ENCODE measurements around the gene TRMU. TPM values are rescaled to one million over a fixed set of nuclear protein-coding genes. Genes with fewer than 3 reads are reported as not detected.

Gene TRMU
- total RNA-seq, 1 experiment from 2014 or later, result 48.8 TPM

DNA sequence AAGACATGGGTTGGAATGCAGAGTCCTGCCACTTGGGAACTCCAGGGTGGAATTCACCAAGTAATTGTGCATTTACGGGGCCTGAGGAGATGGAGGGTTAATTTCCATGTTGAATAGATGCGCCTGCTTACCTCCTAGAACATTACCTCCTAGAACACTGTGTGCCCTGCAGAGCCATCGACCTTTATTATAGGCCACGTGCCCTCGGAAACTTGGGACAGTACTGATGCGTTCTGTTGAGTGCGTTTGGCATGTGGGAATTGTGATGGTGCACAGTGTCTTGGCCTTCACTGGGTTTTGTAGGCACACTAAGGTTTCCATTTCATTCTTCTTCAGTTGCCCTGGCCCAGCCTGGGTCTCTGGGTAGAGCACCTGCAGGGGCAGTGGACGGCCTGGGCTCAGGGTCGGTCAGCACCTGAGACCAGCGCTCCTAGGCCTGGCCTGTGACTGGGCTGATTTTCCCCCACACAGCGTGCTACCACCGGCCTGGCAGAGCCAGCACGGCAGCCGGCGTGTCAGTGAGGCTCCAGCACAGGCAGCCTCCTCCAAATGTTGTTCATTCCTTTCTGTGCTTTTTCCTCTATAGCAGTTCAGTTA lies 12.7 kb downstream of the TRMU start:
- no peaks in the 10 kb centered on the region for H3K27me3 ChIP-seq (ENCODE audit: control insufficient read depth, insufficient read depth, low read length)
- no peak overlapping the region for H3K27ac ChIP-seq (ENCODE audit: low read length)
- BruUV-seq (replicated peaks), result no TSS peak
- ATAC-seq (no peak), DNase-seq (ENCODE audit: low read depth, low spot score) (no peak)
- no peaks in the 10 kb centered on the region for H3K4me1 ChIP-seq (ENCODE audit: control insufficient read depth, insufficient read depth, low read length)
- intact Hi-C loops (cut with micrococcal nuclease; ENCODE audit: unreplicated experiment) (no loop called here), in situ Hi-C loops (cut with HindIII; ENCODE audit: low pct_unique_long_range_greater_than_20kb, low sequenced_read_pairs) (no loop called here)
- POLR2A ChIA-PET, result no interaction called here
- TF ChIP-seq POLR2AphosphoS5 (IDR thresholded peaks at IDR 0.05; ENCODE audit: low read depth, low read length), result no peak
- no peak for TF ChIP-seq TCF7L2 (IDR thresholded peaks at IDR 0.05; ENCODE audit: low read depth, low read length)
- TF ChIP-seq, protein P1, sequence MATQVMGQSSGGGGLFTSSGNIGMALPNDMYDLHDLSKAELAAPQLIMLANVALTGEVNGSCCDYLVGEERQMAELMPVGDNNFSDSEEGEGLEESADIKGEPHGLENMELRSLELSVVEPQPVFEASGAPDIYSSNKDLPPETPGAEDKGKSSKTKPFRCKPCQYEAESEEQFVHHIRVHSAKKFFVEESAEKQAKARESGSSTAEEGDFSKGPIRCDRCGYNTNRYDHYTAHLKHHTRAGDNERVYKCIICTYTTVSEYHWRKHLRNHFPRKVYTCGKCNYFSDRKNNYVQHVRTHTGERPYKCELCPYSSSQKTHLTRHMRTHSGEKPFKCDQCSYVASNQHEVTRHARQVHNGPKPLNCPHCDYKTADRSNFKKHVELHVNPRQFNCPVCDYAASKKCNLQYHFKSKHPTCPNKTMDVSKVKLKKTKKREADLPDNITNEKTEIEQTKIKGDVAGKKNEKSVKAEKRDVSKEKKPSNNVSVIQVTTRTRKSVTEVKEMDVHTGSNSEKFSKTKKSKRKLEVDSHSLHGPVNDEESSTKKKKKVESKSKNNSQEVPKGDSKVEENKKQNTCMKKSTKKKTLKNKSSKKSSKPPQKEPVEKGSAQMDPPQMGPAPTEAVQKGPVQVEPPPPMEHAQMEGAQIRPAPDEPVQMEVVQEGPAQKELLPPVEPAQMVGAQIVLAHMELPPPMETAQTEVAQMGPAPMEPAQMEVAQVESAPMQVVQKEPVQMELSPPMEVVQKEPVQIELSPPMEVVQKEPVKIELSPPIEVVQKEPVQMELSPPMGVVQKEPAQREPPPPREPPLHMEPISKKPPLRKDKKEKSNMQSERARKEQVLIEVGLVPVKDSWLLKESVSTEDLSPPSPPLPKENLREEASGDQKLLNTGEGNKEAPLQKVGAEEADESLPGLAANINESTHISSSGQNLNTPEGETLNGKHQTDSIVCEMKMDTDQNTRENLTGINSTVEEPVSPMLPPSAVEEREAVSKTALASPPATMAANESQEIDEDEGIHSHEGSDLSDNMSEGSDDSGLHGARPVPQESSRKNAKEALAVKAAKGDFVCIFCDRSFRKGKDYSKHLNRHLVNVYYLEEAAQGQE (IDR thresholded peaks at IDR 0.05; ENCODE audit: insufficient read depth in 1 of 2, low read depth in 2 of 2, low read length in 1 of 2), result no peak
- TF ChIP-seq SIN3A (IDR thresholded peaks at IDR 0.05; ENCODE audit: borderline replicate concordance, insufficient read depth, low read depth, low read length), result no peak
- TF ChIP-seq, protein P2, sequence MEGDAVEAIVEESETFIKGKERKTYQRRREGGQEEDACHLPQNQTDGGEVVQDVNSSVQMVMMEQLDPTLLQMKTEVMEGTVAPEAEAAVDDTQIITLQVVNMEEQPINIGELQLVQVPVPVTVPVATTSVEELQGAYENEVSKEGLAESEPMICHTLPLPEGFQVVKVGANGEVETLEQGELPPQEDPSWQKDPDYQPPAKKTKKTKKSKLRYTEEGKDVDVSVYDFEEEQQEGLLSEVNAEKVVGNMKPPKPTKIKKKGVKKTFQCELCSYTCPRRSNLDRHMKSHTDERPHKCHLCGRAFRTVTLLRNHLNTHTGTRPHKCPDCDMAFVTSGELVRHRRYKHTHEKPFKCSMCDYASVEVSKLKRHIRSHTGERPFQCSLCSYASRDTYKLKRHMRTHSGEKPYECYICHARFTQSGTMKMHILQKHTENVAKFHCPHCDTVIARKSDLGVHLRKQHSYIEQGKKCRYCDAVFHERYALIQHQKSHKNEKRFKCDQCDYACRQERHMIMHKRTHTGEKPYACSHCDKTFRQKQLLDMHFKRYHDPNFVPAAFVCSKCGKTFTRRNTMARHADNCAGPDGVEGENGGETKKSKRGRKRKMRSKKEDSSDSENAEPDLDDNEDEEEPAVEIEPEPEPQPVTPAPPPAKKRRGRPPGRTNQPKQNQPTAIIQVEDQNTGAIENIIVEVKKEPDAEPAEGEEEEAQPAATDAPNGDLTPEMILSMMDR (IDR thresholded peaks at IDR 0.05), result no peak
- CTCF ChIA-PET, result no interaction called here
- H3K9me3 ChIP-seq (ENCODE audit: control insufficient read depth, insufficient read depth, low read depth, low read length), result no peaks in the 10 kb centered on the region
- H3K4me3 ChIP-seq (ENCODE audit: low read depth in 2 of 2, low read length in 2 of 2), result no peak overlapping the region
- peaks cover 3% of the 10 kb centered on the region; the same call in 1 of the 2 replicates for H3K36me3 ChIP-seq (ENCODE audit: control insufficient read depth, insufficient read depth, low read length)

DNA sequence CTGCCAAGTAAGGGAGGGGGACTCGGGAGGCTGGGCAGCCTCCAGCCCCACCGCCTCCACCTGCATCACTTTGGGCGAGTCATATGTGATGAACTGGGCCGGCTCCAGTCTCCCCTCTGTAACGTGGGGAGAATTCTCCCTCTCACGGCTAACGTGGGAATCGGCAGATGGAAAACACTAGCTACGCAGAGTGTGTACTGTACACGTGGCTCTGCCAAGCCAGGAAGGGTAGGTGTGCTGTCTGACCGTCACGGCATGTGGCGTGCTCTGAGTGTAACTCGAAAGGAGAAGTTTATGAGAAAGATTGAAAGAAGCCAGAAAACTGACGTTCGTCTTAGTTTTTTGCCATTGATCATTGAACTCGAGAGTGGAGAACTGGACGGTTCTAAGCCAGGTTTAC lies 13.7 kb downstream of the TRMU start:
- CTCF ChIA-PET, result no interaction called here

More for the DNA sequence above, 13.7 kb downstream of the TRMU start:
- no peaks in the 10 kb centered on the region for H3K4me1 ChIP-seq (ENCODE audit: control insufficient read depth, insufficient read depth, low read length)
- in situ Hi-C loops (cut with HindIII; ENCODE audit: low pct_unique_long_range_greater_than_20kb, low sequenced_read_pairs) (no loop called here), intact Hi-C loops (cut with micrococcal nuclease; ENCODE audit: unreplicated experiment) (no loop called here)
- no TSS peak for BruUV-seq (replicated peaks)
- no peak overlapping the region for H3K4me3 ChIP-seq (ENCODE audit: low read depth in 2 of 2, low read length in 2 of 2)
- H3K27me3 ChIP-seq (ENCODE audit: control insufficient read depth, insufficient read depth, low read length), result no peaks in the 10 kb centered on the region
- no peaks in the 10 kb centered on the region for H3K9me3 ChIP-seq (ENCODE audit: control insufficient read depth, insufficient read depth, low read depth, low read length)
- TF ChIP-seq TCF7L2 (IDR thresholded peaks at IDR 0.05; ENCODE audit: low read depth, low read length) (no peak), SIN3A (IDR thresholded peaks at IDR 0.05; ENCODE audit: borderline replicate concordance, insufficient read depth, low read depth, low read length) (no peak), POLR2AphosphoS5 (IDR thresholded peaks at IDR 0.05; ENCODE audit: low read depth, low read length) (no peak)
- TF ChIP-seq, protein P1 (IDR thresholded peaks at IDR 0.05; ENCODE audit: insufficient read depth in 1 of 2, low read depth in 2 of 2, low read length in 1 of 2), result no peak
- TF ChIP-seq, protein P2 (IDR thresholded peaks at IDR 0.05), result no peak
- no peak for DNase-seq (ENCODE audit: low read depth, low spot score)
- POLR2A ChIA-PET, result no interaction called here
- peaks cover 3% of the 10 kb centered on the region for H3K36me3 ChIP-seq (ENCODE audit: control insufficient read depth, insufficient read depth, low read length)
- no peak for ATAC-seq
- no peak overlapping the region for H3K27ac ChIP-seq (ENCODE audit: low read length)
